Heart right ventricle (tissue), 16 donors: Measurements from ENCODE around the gene KIAA1614. TPM values are rescaled to one million over a fixed set of nuclear protein-coding genes. Genes with fewer than 3 reads are reported as not detected.

ENCODE experiments used
- ATAC-seq, 8 donors: fragments of 200-7000 bp; cut with Tn5 transposase; one replicate each; pipeline ENCODE4 v1.9.1; 2020; ENCODE audit warnings: mild to moderate bottlenecking in 8 of 8, moderate library complexity in 8 of 8, moderate number of reproducible peaks in 1 of 8
- DNase-seq, 2 donors: peaks; one replicate each; pipeline ENCODE4 v3.0.0-alpha.2; 2020
- H3K27ac ChIP-seq, 10 donors: fragments of 200-600 bp; sonication (generic) in 2 of 10; one replicate each; pipeline versions ENCODE4 v1.5.0 to v1.8.0; 2020 to 2022; ENCODE audit warnings: mild to moderate bottlenecking in 3 of 10
- H3K27me3 ChIP-seq, 7 donors: fragments of 200-600 bp; one replicate each; pipeline ENCODE4 v1.8.0; 2021 to 2022; ENCODE audit warnings: mild to moderate bottlenecking in 2 of 7
- H3K36me3 ChIP-seq, 9 donors: fragments of 200-600 bp; sonication (generic) in 1 of 9; one replicate each; pipeline versions ENCODE4 v1.5.0 to v1.8.0; 2020 to 2022; ENCODE audit warnings: mild to moderate bottlenecking in 2 of 9
- H3K4me1 ChIP-seq, 9 donors: fragments of 200-600 bp; sonication (generic) in 1 of 9; one replicate each; pipeline versions ENCODE4 v1.5.0 to v1.8.0; 2020 to 2022; ENCODE audit warnings: mild to moderate bottlenecking in 4 of 9
- H3K4me3 ChIP-seq, 10 donors: fragments of 200-600 bp; sonication (generic) in 2 of 10; one replicate each; pipeline versions ENCODE4 v1.5.0 to v1.8.0; 2020 to 2022; ENCODE audit warnings: mild to moderate bottlenecking in 7 of 10, moderate library complexity in 2 of 10
- H3K9me3 ChIP-seq, 11 donors: fragments of 200-600 bp in 10 of 11; sonication (generic) in 2 of 11; one replicate each; pipeline versions ENCODE4 v1.5.0 to v1.8.0; 2013 to 2022; ENCODE audit warnings: mild to moderate bottlenecking in 2 of 11, control low read depth in 1 of 11, moderate library complexity in 1 of 11
- WGBS, 2 donors: extraction: QIAGEN DNeasy Blood & Tissue Kit; methylation state at CpG; one replicate each; pipeline ENCODE4 v1.1.7; 2013; ENCODE audit warnings: inconsistent platforms in 1 of 2; 5-methylcytosine and 5-hydroxymethylcytosine counted together
- intact Hi-C, 10 donors: fragments of 100-400 bp; cut with DNase I; formaldehyde crosslinking; loops; one replicate each; pipeline versions ENCODE4 v1.11.1 to v1.14.2; 2022
- polyA plus RNA-seq, 2 donors: library from polyadenylated mRNA; stranded (reverse); fragments of 200-250 nt; gene quantifications; one replicate each; pipeline ENCODE4 v1.2.3, GENCODE V29; 2013
- total RNA-seq, 10 donors: library from RNA; stranded (reverse); fragmentation: NEBNext Ultra II Directional in 3 of 10; extraction: Animal tissue kit (Norgen Biotek cat#: 25700) in 3 of 10; gene quantifications; one replicate each; pipeline versions ENCODE4 v1.2.1 to v1.2.4, GENCODE V29; 2021 to 2023
- TF ChIP-seq, protein P1 (sequence below), 9 donors: fragments of 200-600 bp; sonication (generic) in 2 of 9; IDR thresholded peaks; one replicate each; pipeline versions ENCODE4 v1.5.0 to v1.8.0; 2021 to 2022; ENCODE audit warnings: antibody characterized with exemption in 9 of 9, mild to moderate bottlenecking in 5 of 9, moderate library complexity in 1 of 9
- donor health status: Arrhythmogenic right ventricular cardiomyopathy.
- donor health status: ischemic (EF 13 %, LVEDD 7.1; RV severe dilation, severe dysfunction).
- donor health status: healthy with polysubstance abuse.
- donor health status: DM: no; HTN: yes; CAD: no.
- donor health status: DM: no; HTN: no; CAD: no.
- donor health status: ischemic (EF 25% LVEDD 6.9; RV normal size, moderate dysfunction).
- donor health status: ischemic (EF 25% LVEDD 5.7; RV mildly dilated, moderate dysfunction).
- donor health status: healthy.
- donor health status: DM: yes; HTN: yes; CAD: no.
- donor health status: Ischemic cardiomyopathy.
- donor health status: ischemic (EF 35%, LVEDD 5.7; RV mildly dilated, moderate dysfunction).
- donor health status: nonischemic (EF 11% LVEDD 7.7; RV severe dilation, severe dysfunction).
- donor health status: DM: yes; HTN: yes; CAD: no.
- donor health status: PGD.
- donor health status: ischemic (EF 29% LVEDD 5.4; RV normal size, mild dysfunction).
- donor health status: nonischemic (EF 23%, LVEDD 6.1; RV moderate dilation, normal function).

Gene KIAA1614
- total and polyA plus RNA-seq, 12 donors, result 4.7 to 13.6 (median 6.4) TPM

DNA sequence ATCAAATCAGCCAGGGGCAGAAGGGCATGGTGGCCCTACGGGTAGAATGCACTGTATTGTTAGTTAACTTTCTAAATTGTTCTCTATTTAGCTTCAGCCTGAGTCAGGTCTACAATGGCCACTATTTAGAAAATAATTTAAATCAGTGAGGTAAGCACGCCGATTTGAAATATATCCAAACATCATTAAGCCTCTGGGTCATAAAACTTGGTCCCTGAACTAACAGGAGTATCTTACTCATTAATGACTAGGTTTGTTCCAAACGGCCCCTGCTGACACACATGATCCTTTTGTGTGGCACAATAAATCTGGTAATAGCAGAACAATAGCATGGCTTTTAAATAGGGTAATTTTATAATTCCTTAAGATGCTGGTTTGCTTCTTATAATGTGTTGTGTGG is 61.5 kb downstream of the KIAA1614 start:
- H3K4me3 ChIP-seq, result no peak overlapping the region
- peaks cover 0 to 15% (median 10%) of the 10 kb centered on the region in 9 donors for H3K4me1 ChIP-seq
- intact Hi-C loops, result no loop called here
- no peaks in the 10 kb centered on the region for H3K27me3 ChIP-seq
- H3K9me3 ChIP-seq, result no peaks in the 10 kb centered on the region
- DNase-seq, result no peak
- WGBS, 2 donors, result 61 to 64% methylated on average over 4 of the region's 4 CpGs
- H3K36me3 ChIP-seq, result peaks cover 0 to 94% (median 6%) of the 10 kb centered on the region in 9 donors
- no peak for ATAC-seq
- TF ChIP-seq, protein P1, sequence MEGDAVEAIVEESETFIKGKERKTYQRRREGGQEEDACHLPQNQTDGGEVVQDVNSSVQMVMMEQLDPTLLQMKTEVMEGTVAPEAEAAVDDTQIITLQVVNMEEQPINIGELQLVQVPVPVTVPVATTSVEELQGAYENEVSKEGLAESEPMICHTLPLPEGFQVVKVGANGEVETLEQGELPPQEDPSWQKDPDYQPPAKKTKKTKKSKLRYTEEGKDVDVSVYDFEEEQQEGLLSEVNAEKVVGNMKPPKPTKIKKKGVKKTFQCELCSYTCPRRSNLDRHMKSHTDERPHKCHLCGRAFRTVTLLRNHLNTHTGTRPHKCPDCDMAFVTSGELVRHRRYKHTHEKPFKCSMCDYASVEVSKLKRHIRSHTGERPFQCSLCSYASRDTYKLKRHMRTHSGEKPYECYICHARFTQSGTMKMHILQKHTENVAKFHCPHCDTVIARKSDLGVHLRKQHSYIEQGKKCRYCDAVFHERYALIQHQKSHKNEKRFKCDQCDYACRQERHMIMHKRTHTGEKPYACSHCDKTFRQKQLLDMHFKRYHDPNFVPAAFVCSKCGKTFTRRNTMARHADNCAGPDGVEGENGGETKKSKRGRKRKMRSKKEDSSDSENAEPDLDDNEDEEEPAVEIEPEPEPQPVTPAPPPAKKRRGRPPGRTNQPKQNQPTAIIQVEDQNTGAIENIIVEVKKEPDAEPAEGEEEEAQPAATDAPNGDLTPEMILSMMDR (IDR thresholded peaks at IDR 0.05), result no peak
- no peak overlapping the region for H3K27ac ChIP-seq

DNA sequence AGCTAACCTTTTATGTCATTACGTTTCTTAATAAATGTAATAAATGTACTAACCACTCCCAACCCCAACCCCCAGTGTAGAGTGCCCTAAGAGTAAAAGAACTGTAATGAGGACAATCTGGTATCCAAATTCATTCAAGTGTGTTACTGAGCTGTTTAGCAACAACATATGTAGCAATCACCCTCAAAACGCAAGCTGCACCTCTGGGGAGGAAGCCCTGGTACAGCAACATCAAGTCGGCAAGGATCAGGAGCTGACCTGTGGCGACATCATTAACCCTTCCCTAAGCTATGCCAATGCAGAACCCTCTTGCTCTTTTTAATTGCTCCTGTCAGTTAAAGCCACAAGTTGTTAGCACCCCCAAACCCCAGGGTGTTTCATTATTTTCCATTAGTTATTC is 62.9 kb downstream of the KIAA1614 start:
- Histone ChIP-seq H3K27me3 (no peaks in the 10 kb centered on the region), H3K36me3 (peaks cover 0 to 96% (median 6%) of the 10 kb centered on the region in 9 donors), H3K9me3 (no peaks in the 10 kb centered on the region), H3K4me1 (peaks cover 0 to 12% (median 9%) of the 10 kb centered on the region in 9 donors), H3K4me3 (no peak overlapping the region), H3K27ac (no peak overlapping the region)
- 74 to 79% methylated on average over 4 of the region's 4 CpGs for WGBS, 2 donors
- intact Hi-C loops, result no loop called here
- DNase-seq (no peak), ATAC-seq (no peak)
- TF ChIP-seq, protein P1 (IDR thresholded peaks at IDR 0.05), result no peak

DNA sequence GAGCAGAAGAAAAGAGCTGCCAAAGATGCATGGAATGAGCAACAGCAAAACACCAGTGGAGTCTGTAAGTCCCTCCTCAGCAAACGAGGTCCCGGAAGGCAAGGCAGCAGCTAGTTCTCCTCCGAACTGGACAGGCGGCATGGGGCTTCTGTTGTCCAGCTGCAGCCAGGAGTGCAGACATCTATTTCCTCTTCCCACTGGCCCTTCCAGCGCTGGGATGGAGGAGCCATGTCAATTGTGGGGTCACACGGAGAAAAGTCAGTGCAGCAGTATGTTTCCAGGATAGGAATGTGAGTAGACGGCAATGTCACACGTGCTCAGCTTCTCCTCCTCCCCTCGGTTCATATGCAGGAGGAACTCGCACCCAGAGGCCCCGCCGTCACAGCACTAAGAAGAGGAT is 63.5 kb downstream of the KIAA1614 start:
- H3K36me3 ChIP-seq, result peaks cover 0 to 96% (median 9%) of the 10 kb centered on the region in 9 donors
- ATAC-seq (no peak), DNase-seq (no peak)
- no peaks in the 10 kb centered on the region for H3K27me3 ChIP-seq
- no peak overlapping the region for H3K27ac ChIP-seq
- intact Hi-C loops, result no loop called here
- peaks cover 0 to 12% (median 9%) of the 10 kb centered on the region in 9 donors for H3K4me1 ChIP-seq
- H3K9me3 ChIP-seq, result no peaks in the 10 kb centered on the region
- 82 to 85% methylated on average over 12 of the region's 12 CpGs for WGBS, 2 donors
- no peak overlapping the region for H3K4me3 ChIP-seq
- TF ChIP-seq, protein P1 (IDR thresholded peaks at IDR 0.05), result no peak

DNA sequence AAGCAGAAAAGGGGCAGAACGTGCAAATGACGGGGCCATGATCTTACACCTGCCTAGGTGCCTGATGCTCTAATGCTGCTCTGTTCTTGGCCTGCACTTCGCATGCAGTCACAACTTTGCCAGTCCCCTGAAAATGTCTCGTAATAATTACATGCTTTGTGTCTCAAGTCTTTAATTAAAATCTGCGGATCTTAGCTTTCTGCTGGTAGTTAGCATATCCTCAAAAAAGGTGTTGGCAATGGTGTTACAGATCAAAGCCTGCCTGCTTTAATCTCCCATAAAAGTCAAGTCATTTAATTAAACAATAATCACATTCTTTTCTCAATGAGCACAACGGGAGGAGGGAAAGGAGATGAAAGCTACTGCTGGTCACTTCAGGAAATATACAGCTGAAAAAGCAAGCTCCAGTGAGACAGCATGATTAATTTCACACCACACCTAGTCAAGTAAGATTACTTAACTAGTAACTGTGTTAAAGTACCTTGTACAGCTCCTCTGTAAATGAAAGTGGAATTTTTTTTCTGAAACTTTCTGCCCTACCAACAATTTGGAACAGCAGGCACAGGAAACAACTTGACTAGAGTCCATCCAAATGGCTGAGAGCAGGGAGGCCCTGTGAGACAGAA is 64.1 kb downstream of the KIAA1614 start:
- DNase-seq (no peak), ATAC-seq (no peak)
- WGBS, 2 donors, result 92 to 93% methylated on average over 6 of the region's 6 CpGs
- no peaks in the 10 kb centered on the region for H3K27me3 ChIP-seq
- H3K27ac ChIP-seq, result no peak overlapping the region
- no peaks in the 10 kb centered on the region for H3K9me3 ChIP-seq
- no peak overlapping the region for H3K4me3 ChIP-seq
- peaks cover 0 to 96% (median 9%) of the 10 kb centered on the region in 9 donors for H3K36me3 ChIP-seq
- intact Hi-C loops, result no loop called here
- TF ChIP-seq, protein P1 (IDR thresholded peaks at IDR 0.05), result no peak
- H3K4me1 ChIP-seq, result peaks cover 0 to 12% (median 9%) of the 10 kb centered on the region in 9 donors
